Gastroesophageal sphincter (tissue), 3 donors: ENCODE results near the gene LRRC36.

ENCODE experiments used
- CTCF ChIP-seq, 4 experiments: fragments of 200-600 bp in 2 of 4; fragments of 450-650 bp in 2 of 4; sonication (generic) in 1 of 4; IDR thresholded peaks; one replicate each; pipeline ENCODE4 v1.5.1; 2017 to 2019; ENCODE audit warnings: antibody characterized with exemption in 4 of 4, mild to moderate bottlenecking in 2 of 4, moderate library complexity in 2 of 4
- EP300 ChIP-seq: sonication (generic); formaldehyde crosslinking; IDR thresholded peaks from one replicate; pipeline ENCODE4 v1.6.1; 2017; ENCODE audit warnings: antibody characterized with exemption, mild to moderate bottlenecking
- POLR2A ChIP-seq, 2 donors: fragments of 450-650 bp; IDR thresholded peaks; one replicate each; pipeline ENCODE4 v1.6.1; 2017; ENCODE audit warnings: antibody characterized with exemption in 2 of 2, mild to moderate bottlenecking in 2 of 2, moderate library complexity in 1 of 2
- POLR2AphosphoS5 ChIP-seq: sonication (generic); formaldehyde crosslinking; IDR thresholded peaks from one replicate; pipeline ENCODE4 v1.6.1; 2017; ENCODE audit warnings: antibody characterized with exemption

- no peak for TF ChIP-seq CTCF (IDR thresholded peaks at IDR 0.05)
- TF ChIP-seq POLR2A (IDR thresholded peaks at IDR 0.05), result no peak
- no peak for TF ChIP-seq POLR2AphosphoS5
- TF ChIP-seq EP300, result no peak
Observed at GRCh38 chr16:67329901-67330300, 3.3 kb downstream of the LRRC36 start.
